ENCODE data around the gene POU2AF1. TPM values are rescaled to one million over a fixed set of nuclear protein-coding genes. Genes with fewer than 3 reads are reported as not detected.

Gene POU2AF1
- polyA plus RNA-seq, 1 donor from 2014 or later = not detected

GRCh38 chr11:111423250-111423615 is 44.2 kb upstream of the POU2AF1 start:
- no peak overlapping the region for H2AFZ ChIP-seq (ENCODE audit: low read depth, low read length)
- H3K36me3 ChIP-seq (ENCODE audit: insufficient read depth, low read length) = no peaks in the 10 kb centered on the region
- H3K27me3 ChIP-seq (ENCODE audit: insufficient read depth, low read depth, low read length) = no peaks in the 10 kb centered on the region
- H3K9me3 ChIP-seq (ENCODE audit: low read length) = no peaks in the 10 kb centered on the region
- no peak overlapping the region for H3K4me3 ChIP-seq (ENCODE audit: low read length)
- no peaks in the 10 kb centered on the region for H3K9me2 ChIP-seq (ENCODE audit: insufficient read depth, low read length)
- TF ChIP-seq SMC3 (conservative IDR thresholded peaks at IDR 0.05; ENCODE audit: poor library complexity) = no peak
- TF ChIP-seq EZH2 (IDR thresholded peaks at IDR 0.05; ENCODE audit: borderline replicate concordance, insufficient read depth, low read length, poor library complexity, severe bottlenecking) = no peak
- no peak for TF ChIP-seq EP300 (conservative IDR thresholded peaks at IDR 0.05; ENCODE audit: poor library complexity, severe bottlenecking)
- TF ChIP-seq REST (IDR thresholded peaks at IDR 0.05; ENCODE audit: borderline replicate concordance) = no peak
- no peak for TF ChIP-seq RAD21 (conservative IDR thresholded peaks at IDR 0.05)
- TF ChIP-seq CTCF (IDR thresholded peaks at IDR 0.05; ENCODE audit: poor library complexity, severe bottlenecking) = no peak
- TF ChIP-seq TAF1 (IDR thresholded peaks at IDR 0.05; ENCODE audit: low read depth) = no peak
- no peak for TF ChIP-seq POLR2AphosphoS5 (IDR thresholded peaks at IDR 0.05)
- no peak for TF ChIP-seq MXI1 (conservative IDR thresholded peaks at IDR 0.05; ENCODE audit: poor library complexity, severe bottlenecking)
- H4K20me1 ChIP-seq (ENCODE audit: insufficient read depth) = no peaks in the 10 kb centered on the region
- no peaks in the 10 kb centered on the region for H3F3A ChIP-seq (ENCODE audit: insufficient read depth, low read length, poor library complexity, severe bottlenecking)
- no peak overlapping the region for H3K4me2 ChIP-seq (ENCODE audit: low read length)
- H3K27ac ChIP-seq (ENCODE audit: low read length) = no peak overlapping the region
- H3K9ac ChIP-seq (ENCODE audit: low read length) = no peak overlapping the region
- H3K79me2 ChIP-seq (replicated peaks; ENCODE audit: insufficient read depth, low read length) = no peaks in the 10 kb centered on the region

GRCh38 chr11:111422494-111423249 is 43.6 kb upstream of the POU2AF1 start:
- H3K4me3 ChIP-seq (ENCODE audit: low read length) = no peak overlapping the region
- H3K79me2 ChIP-seq (replicated peaks; ENCODE audit: insufficient read depth, low read length) = no peaks in the 10 kb centered on the region
- H3K36me3 ChIP-seq (ENCODE audit: insufficient read depth, low read length) = no peaks in the 10 kb centered on the region
- no peaks in the 10 kb centered on the region for H3K9me2 ChIP-seq (ENCODE audit: insufficient read depth, low read length)
- H3K9me3 ChIP-seq (ENCODE audit: low read length) = no peaks in the 10 kb centered on the region
- H3K27ac ChIP-seq (ENCODE audit: low read length) = no peak overlapping the region
- no peak for TF ChIP-seq TAF1 (IDR thresholded peaks at IDR 0.05; ENCODE audit: low read depth)
- TF ChIP-seq EP300 (conservative IDR thresholded peaks at IDR 0.05; ENCODE audit: poor library complexity, severe bottlenecking) = no peak
- no peak for TF ChIP-seq POLR2AphosphoS5 (IDR thresholded peaks at IDR 0.05)
- TF ChIP-seq MXI1 (conservative IDR thresholded peaks at IDR 0.05; ENCODE audit: poor library complexity, severe bottlenecking) = no peak
- TF ChIP-seq RAD21 (conservative IDR thresholded peaks at IDR 0.05) = no peak
- TF ChIP-seq REST (IDR thresholded peaks at IDR 0.05; ENCODE audit: borderline replicate concordance) = no peak
- TF ChIP-seq SMC3 (conservative IDR thresholded peaks at IDR 0.05; ENCODE audit: poor library complexity) = no peak
- no peak for TF ChIP-seq CTCF (IDR thresholded peaks at IDR 0.05; ENCODE audit: poor library complexity, severe bottlenecking)
- TF ChIP-seq EZH2 (IDR thresholded peaks at IDR 0.05; ENCODE audit: borderline replicate concordance, insufficient read depth, low read length, poor library complexity, severe bottlenecking) = no peak
- H2AFZ ChIP-seq (ENCODE audit: low read depth, low read length) = no peak overlapping the region
- no peaks in the 10 kb centered on the region for H4K20me1 ChIP-seq (ENCODE audit: insufficient read depth)
- H3K27me3 ChIP-seq (ENCODE audit: insufficient read depth, low read depth, low read length) = no peaks in the 10 kb centered on the region
- H3K4me2 ChIP-seq (ENCODE audit: low read length) = no peak overlapping the region
- H3F3A ChIP-seq (ENCODE audit: insufficient read depth, low read length, poor library complexity, severe bottlenecking) = no peaks in the 10 kb centered on the region
- H3K9ac ChIP-seq (ENCODE audit: low read length) = no peak overlapping the region
